Measurements from ENCODE around the gene ADCK2.
"Not testable (repeated sequence)": the region's sequence is repeated elsewhere in the genome, so short reads cannot be mapped to it uniquely, and the experiment has no call there.

Gene ADCK2

DNA sequence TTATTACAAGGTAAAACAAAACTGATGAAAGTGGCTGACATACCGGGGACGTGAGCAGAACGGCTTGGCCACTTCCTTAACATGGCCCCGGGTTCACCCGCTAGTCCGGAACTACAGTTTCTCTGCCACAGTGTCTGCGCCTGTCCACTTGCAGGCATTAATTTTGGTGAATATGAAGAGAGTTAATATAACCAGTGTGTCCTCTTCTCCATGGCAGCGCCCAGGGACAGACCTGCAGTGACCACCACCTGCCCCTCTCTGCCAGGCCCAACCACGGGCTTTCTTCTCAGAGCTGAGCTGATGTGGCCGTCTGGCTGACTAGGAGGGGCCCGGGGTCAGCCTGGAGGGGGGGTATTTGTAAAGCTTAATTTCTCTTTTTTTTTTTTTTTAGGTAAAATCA is 22.6 kb downstream of the ADCK2 start:
- no peak for DNase-seq (ENCODE audit: low read depth)

GRCh38 chr7:140696024-140696679 is 23.4 kb downstream of the ADCK2 start:
- DNase-seq (ENCODE audit: low read depth): peak; percentile 93

- peak; percentile 78 for DNase-seq (ENCODE audit: low read depth)
Measured at GRCh38 chr7:140696680-140697446, 24.1 kb downstream of the ADCK2 start, which contains the start of gene NDUFB2. NDUFB2 (plus strand) TSS chr7:140696708; CDS start chr7:140696745, 37 bp downstream.

DNA sequence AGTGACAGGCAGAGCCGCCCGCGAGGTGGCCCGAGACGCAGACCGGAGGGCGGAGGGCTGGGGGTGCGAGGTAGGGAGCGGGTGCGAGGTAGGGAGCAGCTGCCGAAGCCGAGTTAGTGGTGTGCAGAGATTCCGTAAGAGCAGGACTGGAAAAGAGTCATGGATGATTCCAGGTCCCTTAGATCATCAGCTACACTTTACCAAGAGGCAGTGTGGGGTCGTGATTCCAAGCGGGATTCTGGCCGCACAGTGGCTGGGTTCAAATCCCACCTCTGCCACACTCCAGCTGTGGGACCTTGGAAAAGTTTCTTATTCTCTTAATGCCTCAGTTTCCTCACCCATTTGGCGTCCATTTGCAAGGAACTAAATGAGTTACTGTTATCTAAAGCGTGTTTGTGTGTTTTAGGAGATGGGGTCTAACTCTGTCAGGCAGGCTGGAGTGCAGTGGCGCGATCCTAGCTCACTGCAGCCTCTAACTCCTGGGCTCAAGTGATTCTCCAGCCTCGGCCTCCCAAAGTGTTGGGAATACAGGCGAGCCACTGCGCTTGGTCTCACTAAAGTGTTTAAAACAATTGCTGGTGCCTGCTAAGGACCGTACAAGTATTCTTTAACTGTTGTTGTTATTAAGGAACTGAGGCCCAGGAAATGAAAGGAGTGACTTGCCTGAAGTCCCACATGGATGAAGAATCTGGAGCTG is 24.9 kb downstream of the ADCK2 start:
- peak; percentile 70 for DNase-seq (ENCODE audit: low read depth)

DNA sequence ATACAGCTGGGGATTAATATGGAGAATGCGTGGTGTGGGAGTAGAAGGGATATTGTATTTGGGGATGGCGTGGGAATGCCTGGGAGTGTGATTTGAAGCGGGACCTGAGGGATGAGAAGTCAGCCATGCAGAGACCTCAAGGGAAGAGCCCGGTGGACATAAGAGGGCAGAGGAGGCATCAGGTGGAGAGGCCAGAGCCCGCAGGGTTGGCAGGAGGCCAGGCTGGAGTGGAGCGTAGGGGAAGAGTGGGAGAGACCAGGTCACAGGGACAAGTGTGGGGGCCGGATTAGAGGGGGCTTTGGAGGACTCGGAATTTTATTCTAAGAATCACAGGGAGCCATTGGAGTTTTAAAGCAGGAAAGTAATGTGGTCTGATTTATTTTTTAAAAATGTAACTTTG is 25.7 kb downstream of the ADCK2 start:
- DNase-seq (ENCODE audit: low read depth): no peak

DNA sequence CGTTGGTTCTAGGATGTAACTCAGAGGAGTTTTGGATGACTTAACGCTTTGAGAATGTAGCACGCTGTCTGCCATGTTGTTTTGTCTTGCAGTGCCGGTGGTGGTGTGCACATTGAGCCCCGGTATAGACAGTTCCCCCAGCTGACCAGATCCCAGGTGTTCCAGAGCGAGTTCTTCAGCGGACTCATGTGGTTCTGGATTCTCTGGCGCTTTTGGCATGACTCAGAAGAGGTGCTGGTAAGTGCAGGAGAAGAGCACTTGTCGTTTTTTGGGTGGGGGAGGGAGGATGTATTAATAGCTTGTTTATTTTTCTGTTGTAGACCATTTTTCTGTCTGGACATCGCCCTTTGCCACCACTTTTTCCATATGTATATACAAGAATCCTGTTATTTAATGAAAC is 30.0 kb downstream of the ADCK2 start:
- DNase-seq (ENCODE audit: low read depth): no peak

GRCh38 chr7:140704205-140704604 is 31.5 kb downstream of the ADCK2 start:
- DNase-seq (ENCODE audit: low read depth): no peak

- DNase-seq (ENCODE audit: low read depth): no peak
Measured at GRCh38 chr7:140707132-140707531, 34.4 kb downstream of the ADCK2 start.

GRCh38 chr7:140708764-140709163 is 36.0 kb downstream of the ADCK2 start:
- DNase-seq (ENCODE audit: low read depth): not testable (repeated sequence)

DNA sequence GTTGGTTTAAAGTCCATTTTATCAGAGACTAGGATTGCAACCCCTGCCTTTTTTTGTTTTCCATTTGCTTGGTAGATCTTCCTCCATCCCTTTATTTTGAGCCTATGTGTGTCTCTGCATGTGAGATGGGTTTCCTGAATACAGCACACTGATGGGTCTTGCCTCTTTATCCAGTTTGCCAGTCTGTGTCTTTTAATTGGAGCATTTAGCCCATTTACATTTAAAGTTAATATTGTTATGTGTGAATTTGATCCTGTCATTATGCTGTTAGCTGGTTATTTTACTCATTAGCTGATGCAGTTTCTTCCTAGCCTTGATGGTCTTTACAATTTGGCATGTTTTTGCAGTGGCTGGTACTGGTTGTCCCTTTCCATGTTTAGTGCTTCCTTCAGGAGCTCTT is 39.6 kb downstream of the ADCK2 start:
- DNase-seq (ENCODE audit: low read depth): not testable (repeated sequence)

- DNase-seq (ENCODE audit: low read depth): no peak
Measured at GRCh38 chr7:140714331-140715040, 41.7 kb downstream of the ADCK2 start.

GRCh38 chr7:140719721-140720120 is 47.0 kb downstream of the ADCK2 start:
- peak; percentile 33 for DNase-seq (ENCODE audit: low read depth)

GRCh38 chr7:140722254-140722653 is 49.5 kb downstream of the ADCK2 start:
- no peak for DNase-seq (ENCODE audit: low read depth)

DNA sequence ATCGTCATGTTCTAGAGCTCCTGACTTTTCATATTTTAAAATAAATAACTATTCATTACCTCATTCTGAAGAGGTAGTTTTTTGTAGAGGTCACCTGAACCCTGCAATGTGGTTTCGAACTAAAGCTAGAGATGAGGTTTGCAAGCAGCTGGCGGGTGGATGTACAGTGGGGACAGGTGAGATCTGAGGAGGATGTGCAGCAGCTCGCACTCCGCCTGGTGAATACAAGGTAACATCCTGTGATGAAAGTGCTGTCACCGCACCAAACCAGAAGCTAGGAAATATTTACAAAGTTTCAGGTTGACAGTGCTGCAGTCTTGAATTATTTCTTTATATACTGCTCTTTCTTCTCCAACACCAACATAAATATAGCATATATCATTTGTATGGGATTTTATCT is 50.3 kb downstream of the ADCK2 start:
- DNase-seq (ENCODE audit: low read depth): no peak

- no peak for DNase-seq (ENCODE audit: low read depth)
Measured at GRCh38 chr7:140723574-140723973, 50.8 kb downstream of the ADCK2 start.

DNA sequence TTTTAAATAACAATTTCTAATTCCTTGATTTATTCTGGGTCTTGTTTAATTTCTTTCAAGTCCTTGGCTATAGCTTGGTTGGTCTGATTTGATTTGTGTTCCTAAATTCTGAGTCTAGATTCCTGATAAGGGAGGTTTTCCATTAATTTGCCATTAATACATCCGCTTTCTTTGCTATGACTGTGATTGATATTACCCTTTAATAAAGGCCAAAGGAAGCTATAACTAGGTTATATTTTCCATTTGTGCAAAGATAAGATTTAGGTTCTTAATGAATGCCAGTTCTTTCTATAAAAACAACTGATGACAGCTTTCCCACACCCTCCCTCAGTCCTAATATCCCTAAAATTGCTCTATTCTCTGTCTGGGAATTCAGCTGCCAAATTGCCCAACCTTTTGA is 52.0 kb downstream of the ADCK2 start:
- DNase-seq (ENCODE audit: low read depth): no peak

DNA sequence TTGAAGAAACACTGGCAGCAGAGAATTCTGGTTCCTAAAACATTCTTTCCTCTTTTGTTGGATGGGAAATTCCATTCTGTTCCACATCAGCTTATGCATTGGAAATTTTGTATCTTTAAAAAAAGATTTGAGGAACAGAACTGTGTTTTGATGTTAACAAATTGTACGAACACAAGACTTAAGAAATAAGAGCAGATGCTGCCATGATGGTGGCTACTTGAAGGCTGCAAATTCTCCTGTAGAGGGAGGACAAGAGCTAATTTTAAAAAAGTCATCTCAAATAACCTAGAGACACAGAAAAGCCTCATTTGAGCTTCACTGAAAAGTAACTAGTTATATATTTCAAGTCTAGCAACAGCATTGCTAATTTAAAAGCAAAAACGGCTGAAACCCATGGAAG is 53.5 kb downstream of the ADCK2 start:
- peak; percentile 35 for DNase-seq (ENCODE audit: low read depth)

DNA sequence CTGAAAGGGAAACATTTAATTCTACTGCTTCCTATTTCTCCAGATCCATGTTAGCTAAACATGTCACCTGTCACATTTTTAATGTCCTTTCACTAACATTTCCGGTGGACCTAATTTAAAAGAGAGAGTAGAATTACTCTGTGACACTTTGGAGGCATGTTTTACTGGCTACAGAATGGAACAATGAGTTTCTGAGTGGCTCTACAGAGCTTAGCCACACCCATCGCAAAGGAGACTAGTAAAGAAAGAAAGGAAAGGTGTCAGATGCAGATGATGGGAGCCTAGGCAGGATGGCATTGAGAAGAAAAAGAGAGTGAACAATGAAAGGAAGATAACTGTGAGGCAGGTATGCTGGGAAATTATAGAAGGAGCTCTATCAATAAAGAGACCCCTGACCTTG is 59.7 kb downstream of the ADCK2 start:
- DNase-seq (ENCODE audit: low read depth): no peak

DNA sequence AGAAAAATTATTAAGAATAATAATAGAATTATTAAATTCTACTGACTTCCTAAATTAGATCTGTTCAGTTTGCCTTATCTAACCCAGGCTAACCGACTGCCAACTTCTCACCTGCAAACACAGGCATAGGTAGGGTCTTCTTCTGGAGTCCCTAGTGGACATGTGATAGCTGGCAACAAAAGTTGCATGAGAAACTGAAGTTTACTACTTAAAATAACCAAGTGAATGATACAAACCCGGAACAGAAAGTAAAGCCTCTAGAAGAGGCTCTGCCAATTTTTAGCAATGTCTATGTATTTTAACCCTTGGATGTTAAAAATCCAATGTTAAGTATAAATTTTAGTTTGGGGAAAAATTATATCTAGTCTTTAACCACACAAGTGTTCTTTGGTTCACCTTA is 61.4 kb downstream of the ADCK2 start:
- DNase-seq (ENCODE audit: low read depth): no peak

- DNase-seq (ENCODE audit: low read depth): no peak
Measured at GRCh38 chr7:140734729-140735128, 62.0 kb downstream of the ADCK2 start.

GRCh38 chr7:140738280-140738679 is 65.5 kb downstream of the ADCK2 start:
- no peak for DNase-seq (ENCODE audit: low read depth)

GRCh38 chr7:140743255-140743654 is 70.5 kb downstream of the ADCK2 start:
- not testable (repeated sequence) for DNase-seq (ENCODE audit: low read depth)
